GM12878 (cell line): ENCODE data around the gene CCDC88C. TPM values are rescaled to one million over a fixed set of nuclear protein-coding genes. Genes with fewer than 3 reads are reported as not detected.

ENCODE experiments used
- BCL11A ChIP-seq: IDR thresholded peaks from 2 replicates; pipeline ENCODE4 v1.6.1; 2011; ENCODE audit warnings: low read depth, low read length
- BCL3 ChIP-seq: IDR thresholded peaks from 2 replicates; pipeline ENCODE4 v1.6.1; 2011; ENCODE audit warnings: borderline replicate concordance, low read depth, mild to moderate bottlenecking, moderate library complexity, low read length; ENCODE audit not compliant: insufficient read depth, poor library complexity, severe bottlenecking
- BHLHE40 ChIP-seq, 2 experiments: fragments of 450-650 bp in 1 of 2; IDR thresholded peaks; 2 replicates each; pipeline ENCODE4 v1.6.1; 2011 to 2017; ENCODE audit warnings: low read depth in 2 of 2, borderline replicate concordance in 1 of 2, improper control_type of control experiment in 1 of 2, low read length in 1 of 2, mild to moderate bottlenecking in 1 of 2
- BRCA1 ChIP-seq: IDR thresholded peaks from 2 replicates; pipeline ENCODE4 v1.6.1; 2011; ENCODE audit warnings: low read depth, low read length, improper control_type of control experiment
- CHD4 ChIP-seq: fragments of 200-600 bp; sonication (generic); IDR thresholded peaks from 2 replicates; pipeline ENCODE4 v1.6.1; 2016; ENCODE audit warnings: mild to moderate bottlenecking
- CTCF ChIP-seq, 3 experiments: IDR thresholded peaks in 2 of 3; conservative IDR thresholded peaks in 1 of 3; 2 replicates each; pipeline ENCODE4 v1.5.1; 2011; ENCODE audit warnings: low read depth in 3 of 3, low read length in 3 of 3, mild to moderate bottlenecking in 3 of 3, control low read depth in 2 of 3, moderate library complexity in 2 of 3, inconsistent platforms in 1 of 3, mixed read lengths in 1 of 3; ENCODE audit not compliant: control insufficient read depth in 2 of 3, insufficient read depth in 1 of 3; ENCODE audit errors: extremely low read depth in 1 of 3
- HDGF ChIP-seq: fragments of 450-650 bp; IDR thresholded peaks from 2 replicates; pipeline ENCODE4 v1.6.1; 2016; ENCODE audit warnings: antibody characterized with exemption
- IKZF1 ChIP-seq: fragments of 450-650 bp; conservative IDR thresholded peaks from 2 replicates; pipeline ENCODE4 v1.6.1; 2017; ENCODE audit warnings: antibody characterized with exemption, mild to moderate bottlenecking
- IKZF2 ChIP-seq, 2 experiments: fragments of 450-650 bp; IDR thresholded peaks; 2 replicates each; pipeline ENCODE4 v1.6.1; 2017; ENCODE audit warnings: mild to moderate bottlenecking in 2 of 2, moderate library complexity in 2 of 2
- KAT2A ChIP-seq: conservative IDR thresholded peaks from 2 replicates; pipeline ENCODE4 v1.6.1; 2011; ENCODE audit warnings: low read depth, low read length; ENCODE audit not compliant: control insufficient read depth
- MEF2B ChIP-seq: fragments of 450-650 bp; IDR thresholded peaks from 2 replicates; pipeline ENCODE4 v1.6.1; 2018; ENCODE audit warnings: mild to moderate bottlenecking, moderate library complexity; ENCODE audit not compliant: partially characterized antibody, poor library complexity, severe bottlenecking
- MTA2 ChIP-seq: fragments of 450-650 bp; IDR thresholded peaks from 2 replicates; pipeline ENCODE4 v1.6.1; 2016; ENCODE audit warnings: low read depth, mild to moderate bottlenecking, moderate library complexity
- NBN ChIP-seq: fragments of 450-650 bp; IDR thresholded peaks from 2 replicates; pipeline ENCODE4 v1.6.1; 2016
- POLR2A ChIP-seq: IDR thresholded peaks from 2 replicates; pipeline ENCODE4 v1.6.1; 2011; ENCODE audit warnings: low read depth, mild to moderate bottlenecking, low read length
- RAD51 ChIP-seq: fragments of 450-650 bp; IDR thresholded peaks from 2 replicates; pipeline ENCODE4 v1.6.1; 2016; ENCODE audit warnings: moderate library complexity, mild to moderate bottlenecking, inconsistent platforms
- RBBP5 ChIP-seq: fragments of 200-600 bp; sonication (generic); conservative IDR thresholded peaks from 2 replicates; pipeline ENCODE4 v1.6.1; 2016
- RELB ChIP-seq: fragments of 450-650 bp; IDR thresholded peaks from 2 replicates; pipeline ENCODE4 v1.6.1; 2017; ENCODE audit warnings: low read depth, mild to moderate bottlenecking, moderate library complexity
- RUNX3 ChIP-seq: IDR thresholded peaks from 2 replicates; pipeline ENCODE4 v1.6.1; 2012; ENCODE audit warnings: low read length, inconsistent platforms
- ZBTB4 ChIP-seq: fragments of 450-650 bp; formaldehyde crosslinking; IDR thresholded peaks from 2 replicates; pipeline ENCODE4 v1.4.0; 2022; ENCODE audit warnings: mild to moderate bottlenecking, moderate library complexity
- ZNF24 ChIP-seq: fragments of 450-650 bp; IDR thresholded peaks from 2 replicates; pipeline ENCODE4 v1.6.1; 2017; ENCODE audit warnings: antibody characterized with exemption, mild to moderate bottlenecking
- ZZZ3 ChIP-seq: IDR thresholded peaks from 2 replicates; pipeline ENCODE4 v1.6.1; 2011; ENCODE audit warnings: low read depth; ENCODE audit not compliant: control insufficient read depth, insufficient read length
- polyA plus RNA-seq, 11 experiments: library from polyadenylated mRNA; depleted of rRNA in 4 of 11; unstranded in 6 of 11; stranded (reverse) in 5 of 11; fragments of >200 nt; fragmentation: Nextera tagmentation in 4 of 11; fragmentation: Illumina TruSeq in 1 of 11; extraction: Ambion mirVana in 4 of 11; extraction: Trizol in 1 of 11; gene quantifications; 1 replicate in 1 of 11; 2 replicates in 10 of 11; pipeline versions ENCODE4 v1.2.1 to v1.2.3, GENCODE V29; 2011 to 2016; ENCODE audit warnings: inconsistent platforms in 2 of 11, missing spikeins in 2 of 11, low read depth in 1 of 11
- total RNA-seq, 4 experiments: library from RNA; depleted of rRNA in 3 of 4; stranded (reverse); fragments of >200 nt in 3 of 4; fragmentation: Illumina TruSeq in 1 of 4; extraction: Trizol in 1 of 4; gene quantifications; 2 replicates each; pipeline versions ENCODE4 v1.2.1 to v1.2.3, GENCODE V29; 2013 to 2021
- TF ChIP-seq, protein P1 (sequence below): fragments of 450-650 bp; IDR thresholded peaks from 2 replicates; pipeline ENCODE4 v1.6.1; 2016; ENCODE audit warnings: mild to moderate bottlenecking

Gene CCDC88C
- total and polyA plus RNA-seq, 10 of the 15 experiments (the other 5 are each of a cell fraction or from before 2014, with no cell fraction given): 4.0 to 79.6 (median 36.6) TPM

GRCh38 chr14:91227183-91227628 lies 190.4 kb downstream of the CCDC88C start (continued):
- TF ChIP-seq RAD51: no peak
- TF ChIP-seq RUNX3: peak; percentile 59
- peak in 1 of 2 experiments; percentile 46; a peak in 1 of 4 replicates for TF ChIP-seq BHLHE40 (IDR thresholded peaks at IDR 0.05; ENCODE audit: borderline replicate concordance in 1 of 2, low read depth in 2 of 2, low read length in 1 of 2)
- TF ChIP-seq HDGF: peak; percentile 43; the same call in 1 of the 2 replicates
- no peak for TF ChIP-seq MEF2B
- no peak for TF ChIP-seq CTCF (IDR thresholded peaks at IDR 0.05 in 2 of 3, conservative IDR thresholded peaks at IDR 0.05 in 1 of 3; ENCODE audit: control insufficient read depth in 2 of 3, extremely low read depth in 1 of 3, insufficient read depth in 1 of 3, low read depth in 3 of 3, low read length in 3 of 3)
- TF ChIP-seq ZZZ3: no peak
- peak; percentile 68; the same call in 1 of the 2 replicates for TF ChIP-seq RELB
- no peak for TF ChIP-seq BCL3
- TF ChIP-seq ZNF24: no peak
- no peak for TF ChIP-seq RBBP5
- TF ChIP-seq, protein P1, sequence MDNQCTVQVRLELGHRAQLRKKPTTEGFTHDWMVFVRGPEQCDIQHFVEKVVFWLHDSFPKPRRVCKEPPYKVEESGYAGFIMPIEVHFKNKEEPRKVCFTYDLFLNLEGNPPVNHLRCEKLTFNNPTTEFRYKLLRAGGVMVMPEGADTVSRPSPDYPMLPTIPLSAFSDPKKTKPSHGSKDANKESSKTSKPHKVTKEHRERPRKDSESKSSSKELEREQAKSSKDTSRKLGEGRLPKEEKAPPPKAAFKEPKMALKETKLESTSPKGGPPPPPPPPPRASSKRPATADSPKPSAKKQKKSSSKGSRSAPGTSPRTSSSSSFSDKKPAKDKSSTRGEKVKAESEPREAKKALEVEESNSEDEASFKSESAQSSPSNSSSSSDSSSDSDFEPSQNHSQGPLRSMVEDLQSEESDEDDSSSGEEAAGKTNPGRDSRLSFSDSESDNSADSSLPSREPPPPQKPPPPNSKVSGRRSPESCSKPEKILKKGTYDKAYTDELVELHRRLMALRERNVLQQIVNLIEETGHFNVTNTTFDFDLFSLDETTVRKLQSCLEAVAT: peak; percentile 51; the same call in 1 of the 2 replicates
- TF ChIP-seq KAT2A: no peak
- TF ChIP-seq BCL11A: no peak
- no peak for TF ChIP-seq BRCA1
- TF ChIP-seq MTA2: peak; percentile 55; the same call in 1 of the 2 replicates
- TF ChIP-seq NBN: 0 out of 2 replicates have a peak, but pooled peaks have one; percentile 46
- 0 out of 2 replicates have a peak, but pooled peaks have one; percentile 7 for TF ChIP-seq ZBTB4 (CRISPR knock-in tag)
- TF ChIP-seq POLR2A: no peak
- peak; percentile 86 for TF ChIP-seq IKZF1
- peak; percentile 66 to 72; a peak in 2 of 4 replicates for TF ChIP-seq IKZF2 (IDR thresholded peaks at IDR 0.05)
- TF ChIP-seq CHD4: no peak
